ENCODE measurements around the gene GPBAR1.

Gene GPBAR1

DNA sequence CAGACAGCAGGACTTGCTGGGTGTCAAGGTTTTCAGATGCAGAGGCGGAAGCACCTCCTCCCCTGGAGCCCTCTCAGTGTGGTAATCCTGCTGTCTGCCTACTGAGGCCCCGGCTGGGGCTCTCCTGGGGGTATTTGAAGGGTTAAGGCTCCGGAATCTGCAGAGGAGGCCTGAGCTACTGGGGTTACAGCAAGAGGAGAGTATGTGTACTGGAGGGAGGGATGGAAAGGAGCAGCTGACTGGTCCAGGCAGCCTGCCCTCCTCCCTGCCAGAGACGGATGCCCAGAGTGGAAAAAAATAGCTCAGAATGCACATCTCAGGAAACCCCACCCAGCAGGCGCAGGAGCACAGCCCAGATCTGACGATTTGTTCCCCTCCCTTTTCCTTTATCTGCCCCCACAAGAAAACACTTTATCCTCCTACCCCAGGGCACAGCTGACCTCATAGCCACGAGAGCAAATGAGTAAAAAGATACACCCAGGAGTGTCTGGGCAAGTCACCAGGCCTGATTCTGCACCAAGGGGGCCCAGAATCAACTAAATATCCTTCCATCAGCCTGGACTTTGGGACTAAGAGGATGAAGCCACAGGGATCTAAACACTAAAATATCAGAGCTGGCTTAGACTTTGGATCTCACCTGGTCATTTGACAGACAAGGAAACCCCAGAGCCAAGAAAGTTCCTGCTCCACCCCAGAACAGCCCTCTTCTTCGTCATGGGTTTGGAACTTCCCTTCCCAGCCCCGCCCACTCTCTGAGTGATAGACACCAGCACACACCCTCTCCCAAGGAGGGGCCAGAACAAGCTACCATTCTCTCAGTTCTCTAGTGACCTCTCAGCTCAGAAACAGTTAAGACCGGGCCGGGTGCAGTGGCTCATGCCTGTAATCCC lies 26.0 kb downstream of the GPBAR1 start:
- peak; percentile 72 for DNase-seq (ENCODE audit: low spot score)

DNA sequence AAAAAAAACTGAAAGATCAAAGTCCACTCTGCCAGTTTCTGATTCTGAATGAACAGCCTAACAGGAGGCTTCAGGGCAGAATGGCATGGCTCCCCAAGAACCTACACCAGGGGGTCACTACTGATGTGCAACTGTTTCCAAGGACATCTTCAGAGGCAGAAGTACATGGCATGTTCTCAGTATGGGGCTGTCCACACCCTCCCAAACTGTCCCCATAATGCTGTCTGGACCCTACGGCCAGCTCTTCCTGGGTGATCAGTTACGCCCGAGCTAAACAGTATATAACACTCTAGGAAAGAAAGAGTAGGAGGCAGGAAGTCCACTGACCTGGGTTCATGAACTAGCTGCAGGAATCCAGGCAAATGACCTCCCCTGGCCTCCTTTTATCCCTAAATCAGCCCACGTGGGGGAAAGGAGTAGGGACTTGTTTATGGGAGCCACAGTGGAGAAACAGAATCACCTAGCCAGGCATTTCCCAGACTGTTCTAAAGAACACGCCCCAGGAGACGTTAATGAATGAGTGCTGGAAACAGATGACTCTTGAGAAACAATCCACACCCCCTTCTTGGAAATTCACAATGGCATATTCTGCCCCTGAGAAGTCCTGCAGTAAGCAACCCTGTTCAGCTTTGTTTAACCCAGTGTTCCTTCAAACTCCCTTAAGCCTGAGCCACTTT lies 29.0 kb downstream of the GPBAR1 start:
- DNase-seq (ENCODE audit: low spot score) = no peak

DNA sequence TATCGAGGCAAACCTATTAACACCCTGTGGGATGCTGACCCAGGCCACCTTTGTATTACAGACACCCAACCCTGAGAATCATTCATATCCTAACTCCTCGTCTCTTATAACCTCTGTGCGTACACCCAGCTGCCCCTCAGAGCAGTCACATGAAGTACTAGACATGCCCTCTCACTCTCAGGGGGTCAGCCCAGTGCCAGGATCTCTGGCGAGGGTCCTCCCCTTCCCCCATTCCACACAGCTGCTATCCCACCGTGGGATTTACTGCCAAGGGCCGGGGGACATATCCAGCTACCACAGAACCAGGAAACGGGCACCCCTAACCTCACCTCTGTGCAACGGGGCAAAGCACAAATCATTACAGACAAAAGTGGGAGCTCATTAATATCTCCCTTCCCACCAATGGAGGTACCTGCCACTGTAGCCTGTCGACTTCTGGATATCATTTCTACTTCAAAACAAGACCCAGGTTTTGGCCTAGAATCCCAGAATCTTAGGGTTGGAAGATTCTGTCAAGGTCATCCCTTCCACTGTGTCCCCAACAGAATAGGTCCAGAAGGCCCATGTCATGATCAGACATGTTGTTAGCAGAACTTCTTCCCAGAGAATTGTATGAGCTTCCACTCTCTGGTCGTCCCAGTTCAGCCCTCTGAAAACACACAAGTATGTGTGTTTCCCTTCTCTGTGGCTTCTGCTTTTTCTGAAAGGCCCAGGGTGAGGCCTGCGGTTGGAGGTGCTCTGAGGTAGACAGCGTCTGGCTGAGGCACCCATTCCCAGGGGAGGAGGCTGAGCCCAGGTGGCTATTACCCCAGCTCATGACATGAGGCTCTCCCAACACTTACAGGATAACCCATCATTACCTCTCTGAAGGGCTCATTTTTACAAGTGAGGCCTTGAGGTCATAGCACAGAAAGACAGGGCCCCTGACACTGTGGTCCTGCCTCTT lies 29.8 kb downstream of the GPBAR1 start:
- no peak for DNase-seq (ENCODE audit: low spot score)

DNA sequence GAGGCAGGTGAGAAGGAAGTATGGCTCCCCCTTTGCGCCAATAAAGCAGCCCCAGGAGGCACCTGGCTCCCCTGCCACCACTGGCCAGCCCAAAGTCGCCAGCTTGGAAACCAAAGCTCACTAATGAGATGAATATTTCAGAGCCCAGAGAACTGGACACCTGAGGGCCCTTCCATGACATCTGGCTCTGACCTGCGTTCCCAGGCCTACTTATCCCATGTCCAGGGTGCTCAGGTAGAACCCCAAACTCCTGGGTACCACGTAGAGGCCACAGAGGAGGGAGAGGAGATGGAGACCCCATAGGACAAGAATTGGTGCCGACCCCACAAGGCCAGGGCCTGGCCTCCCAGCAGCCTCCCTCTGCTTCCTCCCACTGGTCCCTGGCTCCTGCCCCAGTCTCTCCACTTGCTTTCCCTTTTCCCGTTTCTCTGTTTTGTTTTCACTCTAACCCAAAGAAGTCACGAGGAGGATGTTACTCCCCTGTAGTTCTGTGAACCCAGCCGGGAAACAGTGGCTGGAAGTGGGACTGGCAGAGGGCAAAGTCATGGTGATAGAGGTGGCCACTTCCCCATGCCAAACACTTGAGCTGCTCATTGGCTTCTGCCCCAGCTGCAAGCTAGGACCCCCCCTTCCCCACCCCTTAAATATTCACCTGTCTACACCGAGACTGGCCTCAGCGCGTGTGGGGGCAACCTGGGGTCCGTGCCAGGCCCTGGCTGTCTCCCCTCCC lies 30.7 kb downstream of the GPBAR1 start:
- DNase-seq (ENCODE audit: low spot score) = no peak

DNA sequence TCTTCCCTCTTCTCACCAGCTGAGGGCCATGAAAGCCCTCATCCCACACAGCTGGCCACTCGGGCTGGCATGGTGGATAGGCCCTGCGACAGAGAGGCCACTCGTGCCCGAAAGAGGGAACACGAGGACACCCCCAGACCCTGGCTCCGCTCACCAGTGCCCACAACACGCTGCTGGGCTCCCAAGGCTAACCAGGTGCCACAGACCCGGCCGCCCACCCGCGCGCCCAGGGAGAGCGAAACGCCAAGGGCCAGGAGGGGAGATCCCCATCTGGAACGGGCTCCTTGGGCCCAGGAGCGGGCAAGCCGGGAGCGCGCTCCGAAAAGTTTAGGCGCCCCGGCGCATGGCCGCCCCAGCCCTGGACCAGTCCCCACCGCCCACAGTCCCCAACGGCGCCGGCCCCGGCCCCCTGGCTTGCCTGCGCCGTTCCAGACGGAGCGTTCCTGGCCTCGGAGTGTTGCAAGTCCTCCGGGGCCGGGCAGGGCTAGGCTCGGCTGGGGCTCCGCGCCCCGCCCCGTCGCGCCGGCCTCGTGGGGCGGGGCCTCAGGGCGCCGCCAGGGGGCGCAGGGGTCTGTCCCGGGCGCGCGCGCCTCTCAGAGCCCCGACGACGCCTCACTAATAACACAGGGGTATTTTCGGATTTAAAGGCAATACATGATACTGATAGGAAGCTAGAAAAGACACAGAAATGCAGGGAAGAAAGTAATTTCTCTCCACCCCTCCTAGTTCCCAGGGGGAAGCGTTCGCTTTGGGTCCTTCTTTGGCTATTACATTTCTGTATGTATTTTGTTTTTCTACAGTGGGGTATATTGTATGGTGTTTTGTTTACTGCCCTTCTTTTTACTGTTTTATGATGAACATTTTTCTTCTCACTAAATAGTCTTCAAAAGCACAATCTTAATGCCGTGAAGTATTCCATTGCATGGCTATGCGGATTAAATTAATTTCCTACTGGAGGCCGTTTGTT lies 31.5 kb downstream of the GPBAR1 start, which contains the start of gene TMBIM1:
TMBIM1 (minus strand) TSS at position 456 of the 967 bp plus-strand sequence. CDS start 10,362 bp downstream, outside the sequence.
- peak; percentile 86 for DNase-seq (ENCODE audit: low spot score)

DNA sequence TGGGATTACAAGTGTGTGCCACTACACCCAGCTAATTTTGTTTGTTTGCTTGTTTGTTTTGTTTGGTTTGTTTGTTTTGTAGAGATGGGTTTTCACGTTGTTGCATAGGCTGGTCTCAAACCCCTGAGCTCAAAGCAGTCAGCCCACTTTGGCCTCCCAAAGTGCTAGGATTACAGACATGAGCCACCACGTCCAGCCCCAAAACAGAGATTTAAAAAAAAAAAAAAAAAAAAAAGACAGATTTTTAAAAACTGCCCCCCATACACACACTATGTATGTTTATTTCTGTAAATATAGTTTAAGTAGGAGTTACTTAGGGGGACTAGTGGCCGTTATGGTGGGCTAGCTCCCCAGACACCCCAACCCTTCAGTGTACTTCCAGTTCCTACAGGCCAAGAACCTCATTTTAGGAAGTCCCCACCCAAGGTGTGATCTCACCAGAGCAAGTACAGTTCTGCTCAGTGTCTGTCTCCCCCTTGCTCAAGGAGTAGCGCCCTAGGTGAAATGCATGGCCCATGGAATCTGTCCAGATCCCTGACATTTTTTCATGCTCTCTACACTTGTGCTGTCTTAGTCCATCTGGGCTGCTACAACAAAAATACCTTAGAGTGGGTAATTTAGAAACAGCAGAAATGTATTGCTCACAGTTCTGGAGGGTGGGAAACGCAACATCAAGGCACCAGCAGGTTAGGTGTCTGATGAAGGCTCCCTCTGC lies 33.1 kb downstream of the GPBAR1 start:
- no peak for DNase-seq (ENCODE audit: low spot score)

DNA sequence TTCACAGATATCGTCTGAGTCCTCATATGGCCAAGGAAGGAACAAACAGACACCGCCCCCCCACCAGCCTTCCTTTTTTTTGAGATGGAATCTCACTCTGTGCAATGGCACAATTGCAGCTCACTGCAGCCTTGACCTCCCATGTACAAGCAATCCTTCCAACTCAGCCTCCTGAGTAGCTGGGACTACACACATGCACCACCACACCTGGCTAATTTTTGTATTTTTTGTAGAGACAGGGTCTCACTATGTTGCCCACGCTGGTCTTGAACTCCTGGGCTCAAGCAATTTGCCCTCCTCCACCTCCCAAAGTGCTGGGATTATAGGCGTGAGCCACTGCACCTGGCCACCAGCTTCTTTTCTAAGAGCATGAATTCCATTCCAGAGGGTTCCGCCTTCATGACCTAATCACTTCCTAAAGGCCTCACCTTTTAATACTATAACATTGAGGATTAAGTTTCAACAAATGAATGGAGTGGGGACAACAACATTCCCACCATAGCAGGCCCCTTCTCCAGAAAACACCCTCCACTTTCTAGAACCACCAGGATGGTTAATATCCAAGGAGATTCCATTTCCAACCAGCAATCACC lies 33.7 kb downstream of the GPBAR1 start:
- DNase-seq (ENCODE audit: low spot score) = no peak

DNA sequence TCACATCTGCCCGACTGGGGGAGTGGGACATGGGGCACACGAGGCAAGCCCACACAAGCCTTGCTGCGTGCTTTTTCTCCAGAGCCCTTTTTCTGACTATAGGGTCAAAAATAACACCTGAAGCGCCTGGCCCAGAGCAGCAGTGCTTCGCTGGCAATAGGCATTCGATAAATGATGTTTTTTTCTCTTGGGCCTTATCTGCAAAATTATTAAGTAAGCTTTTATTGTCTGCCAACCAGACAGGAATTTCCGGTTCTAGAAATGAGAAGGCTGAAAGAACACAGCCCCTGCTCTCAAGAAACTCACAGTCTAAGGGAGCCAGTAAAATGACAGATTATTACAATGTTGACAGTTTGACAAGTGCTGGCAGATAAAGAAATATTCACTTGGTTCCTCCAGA lies 34.2 kb downstream of the GPBAR1 start:
- no peak for DNase-seq (ENCODE audit: low spot score)

DNA sequence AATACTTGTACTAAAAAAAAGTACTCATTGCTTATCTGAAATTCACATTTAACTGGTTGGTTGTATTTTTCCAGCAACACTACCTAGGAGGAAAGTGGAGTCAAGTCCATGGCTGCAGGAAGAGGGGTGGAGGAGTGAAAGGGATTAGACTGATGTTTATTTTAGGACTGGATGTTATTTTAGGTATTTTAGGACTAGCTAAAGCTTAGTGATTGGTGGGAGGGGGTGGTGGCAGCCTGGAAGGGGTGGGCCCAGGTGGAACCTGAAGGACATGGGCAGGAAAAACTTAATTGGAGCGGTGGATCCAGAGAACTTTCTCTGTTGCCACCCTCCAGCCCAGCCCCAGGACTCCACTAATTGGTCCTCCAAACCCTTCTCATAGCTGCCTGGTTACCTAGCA lies 35.4 kb downstream of the GPBAR1 start:
- no peak for DNase-seq (ENCODE audit: low spot score)

DNA sequence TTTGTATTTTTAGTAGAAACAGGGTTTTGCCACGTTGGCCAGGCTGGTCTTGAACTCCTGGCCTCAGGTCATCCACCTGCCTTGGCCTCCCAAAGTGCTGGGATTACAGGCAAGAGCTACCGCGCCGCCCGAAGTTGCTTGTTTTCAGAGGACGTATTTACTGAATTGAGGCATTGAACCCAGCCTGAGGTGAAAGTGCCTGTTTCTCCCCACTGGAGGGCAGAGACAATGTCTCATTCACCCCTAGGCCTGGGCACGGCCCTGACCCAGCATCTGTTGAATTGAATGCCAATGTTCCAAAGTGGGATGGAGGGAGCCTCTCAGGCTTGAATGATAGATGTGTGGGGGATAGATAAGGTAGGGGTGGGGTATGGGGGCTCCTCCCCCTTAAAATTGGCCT lies 36.0 kb downstream of the GPBAR1 start:
- DNase-seq (ENCODE audit: low spot score) = no peak

DNA sequence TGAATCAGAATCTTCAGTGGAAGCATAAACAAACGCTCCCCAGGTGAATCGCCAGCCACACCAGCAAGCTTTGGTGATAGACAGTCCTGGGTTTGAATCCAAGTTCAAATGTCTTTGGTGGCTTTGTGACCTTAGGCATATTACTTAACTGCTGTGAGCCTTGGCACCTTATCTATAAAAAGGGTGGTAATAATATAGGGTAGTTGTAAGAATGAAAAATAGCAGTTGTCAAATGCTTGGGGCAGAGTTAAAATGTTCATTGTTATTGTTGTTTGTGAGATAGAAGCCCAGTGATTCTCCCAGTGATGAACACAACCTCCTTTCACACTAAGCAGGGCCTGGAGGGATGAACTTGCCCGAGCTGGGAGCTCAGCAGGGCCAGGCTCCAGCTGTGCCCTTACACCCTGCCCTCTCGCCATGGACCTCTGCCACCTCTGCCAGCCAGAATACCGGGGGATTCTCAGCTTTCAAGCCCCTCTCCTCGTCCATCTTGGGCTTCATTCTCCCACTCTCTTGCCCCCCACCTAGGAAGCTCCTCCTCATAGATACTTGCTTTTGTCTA lies 37.6 kb downstream of the GPBAR1 start:
- no peak for DNase-seq (ENCODE audit: low spot score)

DNA sequence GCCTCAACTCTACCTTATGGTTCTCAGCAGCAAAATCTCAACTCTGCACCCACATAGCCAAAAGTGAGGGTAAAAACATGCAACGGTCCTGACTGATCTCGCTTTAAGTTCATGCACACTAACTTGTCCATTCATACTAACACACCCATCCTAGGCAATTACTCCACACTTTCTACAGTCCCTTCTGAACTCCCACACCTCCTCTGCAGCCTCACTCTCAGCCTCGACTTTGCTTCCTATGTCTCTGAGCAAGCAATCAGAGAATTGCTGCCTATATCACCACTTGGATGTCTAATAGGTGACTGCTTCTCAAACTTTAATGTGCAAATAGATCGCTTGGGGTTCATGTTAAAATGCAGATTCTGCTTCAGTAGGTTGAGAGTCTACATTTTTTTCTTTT lies 39.3 kb downstream of the GPBAR1 start:
- no peak for DNase-seq (ENCODE audit: low spot score)

DNA sequence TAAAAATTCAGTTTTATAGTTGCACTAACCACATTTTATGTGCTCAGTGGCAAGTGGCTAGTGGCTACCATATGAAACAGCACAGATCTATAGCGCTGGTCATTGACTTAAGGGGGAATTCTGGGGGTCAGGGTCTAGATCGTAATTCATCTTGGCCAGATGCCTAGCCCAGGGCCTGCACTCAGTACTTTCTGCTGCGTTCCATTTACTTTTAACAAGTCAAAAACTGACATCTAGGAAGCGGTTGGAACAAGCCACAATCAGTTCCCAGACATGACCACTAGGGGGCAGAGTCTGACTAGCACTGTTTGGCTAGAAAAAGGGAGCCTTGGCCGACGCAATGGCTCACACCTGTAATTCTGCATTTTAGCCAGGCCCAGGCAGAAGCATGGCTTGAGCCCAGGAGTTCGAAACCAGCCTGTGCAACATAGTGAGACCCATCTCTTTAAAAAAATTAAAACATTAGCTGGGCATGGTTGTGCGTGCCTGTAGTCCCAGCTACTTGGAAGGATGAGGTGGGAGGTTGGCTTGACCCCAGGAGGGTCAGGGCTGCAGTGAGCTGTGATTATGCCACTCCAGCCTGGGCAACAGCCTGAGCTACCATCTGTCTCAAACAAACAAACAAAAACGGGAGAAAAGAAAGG lies 40.5 kb downstream of the GPBAR1 start:
- peak; percentile 89 for DNase-seq (ENCODE audit: low spot score)

DNA sequence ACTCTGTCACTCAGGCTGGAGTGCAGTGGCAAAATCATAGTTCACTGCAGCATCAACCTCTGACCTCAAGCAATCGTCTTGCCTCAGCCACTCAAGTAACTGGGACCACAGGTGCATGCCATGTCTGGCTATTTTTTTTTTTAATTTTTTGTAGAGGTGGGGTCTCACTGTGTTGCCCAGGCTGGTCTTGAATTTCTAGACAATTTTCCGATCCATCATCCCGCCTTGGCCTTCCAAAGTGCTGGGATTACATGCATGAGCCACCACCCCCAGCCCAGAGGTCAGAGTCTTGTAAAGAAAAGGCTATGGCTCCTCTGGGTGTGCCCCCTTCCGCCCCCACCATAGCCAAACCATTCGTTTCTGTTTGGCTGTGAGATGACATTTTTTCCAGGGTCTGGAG lies 44.6 kb downstream of the GPBAR1 start:
- DNase-seq (ENCODE audit: low spot score) = no peak

DNA sequence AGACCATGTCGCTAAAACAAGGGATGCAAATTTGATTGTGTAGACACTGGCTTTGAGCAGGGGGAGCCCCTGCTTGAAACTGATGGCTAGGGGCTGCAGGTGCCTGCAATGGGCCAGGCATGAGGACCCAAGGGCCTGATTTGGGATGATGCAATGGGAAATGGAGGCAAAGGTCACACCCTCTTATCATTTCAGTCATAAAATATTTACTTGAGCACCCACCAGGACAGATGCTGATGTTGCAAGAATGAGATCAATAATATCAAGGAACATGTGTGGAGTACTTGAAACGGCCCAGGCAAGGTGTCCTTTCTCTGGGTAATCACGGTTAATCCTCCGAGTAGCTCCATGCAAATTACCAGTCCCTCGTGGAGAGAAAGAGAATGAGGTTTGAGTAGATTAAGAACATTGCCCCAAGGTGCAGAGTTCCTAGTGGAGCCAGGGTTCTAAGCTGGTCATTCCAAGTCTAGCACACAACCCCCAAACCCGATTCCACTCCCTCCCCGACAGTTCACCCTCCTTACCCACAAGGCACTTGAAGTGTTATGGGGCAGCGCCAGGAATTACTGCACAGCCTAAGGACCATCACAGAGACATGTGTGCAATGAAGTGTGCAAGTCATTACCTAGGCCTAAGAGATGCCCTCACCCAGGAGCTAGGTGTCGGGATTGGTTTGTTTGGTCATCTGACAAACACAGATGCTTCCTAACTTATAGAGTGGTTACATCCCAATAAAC lies 45.5 kb downstream of the GPBAR1 start:
- no peak for DNase-seq (ENCODE audit: low spot score)

DNA sequence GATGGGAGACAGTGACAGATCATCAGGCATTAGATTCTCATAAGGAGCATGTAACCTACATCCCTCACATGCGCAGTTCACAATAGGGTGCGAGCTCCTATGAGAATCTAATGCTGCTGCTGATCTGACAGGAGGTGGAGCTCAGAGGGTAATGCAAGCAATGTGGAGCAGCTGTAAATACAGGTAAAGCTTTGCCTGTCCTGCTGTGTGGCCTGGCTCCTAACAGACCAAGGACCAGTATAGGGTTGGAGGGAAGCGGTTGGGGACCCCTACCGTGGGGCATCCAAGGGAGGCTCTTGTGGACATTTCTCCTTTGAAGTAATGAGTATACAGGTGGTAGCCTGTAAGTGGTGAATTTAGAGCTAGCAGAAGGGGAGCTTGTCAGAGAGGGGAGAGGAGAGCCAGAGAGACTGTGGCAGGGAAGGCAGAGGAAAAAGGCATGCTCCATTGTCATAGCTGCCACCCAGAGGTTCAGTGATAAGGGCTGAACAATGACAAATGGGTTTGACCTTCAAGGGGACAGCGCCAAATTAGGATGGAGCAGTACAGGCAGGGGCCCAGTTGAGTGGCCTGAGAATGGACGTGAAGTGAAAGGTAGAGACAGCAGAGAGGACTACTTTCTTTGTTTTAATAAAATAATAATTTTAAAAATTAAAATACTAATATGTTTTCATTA lies 46.7 kb downstream of the GPBAR1 start:
- DNase-seq (ENCODE audit: low spot score) = no peak
